H4 (cell line): Measurements from ENCODE around the gene NUP50. TPM values are rescaled to one million over a fixed set of nuclear protein-coding genes. Genes with fewer than 3 reads are reported as not detected.

Experiments
- DNase-seq: peaks from one replicate; pipeline ENCODE4 v3.0.0-alpha.2; 2015; ENCODE audit warnings: low spot score
- total RNA-seq: library from RNA; depleted of rRNA; stranded (reverse); fragments of >200 nt; shearing (Covaris generic); gene quantifications from 2 replicates; pipeline ENCODE4 v1.2.3, GENCODE V29; 2014

Gene NUP50
- total RNA-seq, 1 experiment from 2014 or later, result 34.6 TPM

GRCh38 chr22:45210577-45210976 lies 46.9 kb downstream of the NUP50 start:
- no peak for DNase-seq

GRCh38 chr22:45210991-45211390 lies 47.3 kb downstream of the NUP50 start:
- DNase-seq, result no peak

GRCh38 chr22:45211435-45211834 lies 47.7 kb downstream of the NUP50 start:
- DNase-seq, result no peak

GRCh38 chr22:45211848-45212247 lies 48.1 kb downstream of the NUP50 start:
- no peak for DNase-seq

- DNase-seq, result peak; percentile 90
Observed at GRCh38 chr22:45212306-45212709, 48.6 kb downstream of the NUP50 start.

GRCh38 chr22:45212992-45213751 lies 49.4 kb downstream of the NUP50 start:
- no peak for DNase-seq

GRCh38 chr22:45216133-45217003 lies 52.6 kb downstream of the NUP50 start:
- DNase-seq, result no peak

GRCh38 chr22:45217345-45217744 lies 53.6 kb downstream of the NUP50 start:
- DNase-seq, result no peak

- no peak for DNase-seq
Observed at GRCh38 chr22:45217806-45218205, 54.1 kb downstream of the NUP50 start.

GRCh38 chr22:45218976-45219375 lies 55.3 kb downstream of the NUP50 start:
- DNase-seq, result no peak

- DNase-seq, result no peak
Observed at GRCh38 chr22:45221201-45221600, 57.5 kb downstream of the NUP50 start.

- DNase-seq, result no peak
Observed at GRCh38 chr22:45223304-45224117, 59.8 kb downstream of the NUP50 start.

GRCh38 chr22:45224331-45224730 lies 60.6 kb downstream of the NUP50 start:
- DNase-seq, result no peak

- no peak for DNase-seq
Observed at GRCh38 chr22:45224988-45225731, 61.4 kb downstream of the NUP50 start.

GRCh38 chr22:45225732-45226502 lies 62.2 kb downstream of the NUP50 start:
- no peak for DNase-seq

GRCh38 chr22:45226503-45227186 lies 62.9 kb downstream of the NUP50 start:
- DNase-seq, result peak; percentile 76

GRCh38 chr22:45227645-45228400 lies 64.1 kb downstream of the NUP50 start:
- no peak for DNase-seq

- DNase-seq, result no peak
Observed at GRCh38 chr22:45228401-45228754, 64.7 kb downstream of the NUP50 start.

GRCh38 chr22:45229181-45229580 lies 65.5 kb downstream of the NUP50 start:
- DNase-seq, result no peak
